Karpas-422 (cell line): Measurements from ENCODE around the gene ERC2. TPM values are rescaled to one million over a fixed set of nuclear protein-coding genes. Genes with fewer than 3 reads are reported as not detected.

ENCODE experiments used
- DNase-seq: peaks from one replicate; pipeline ENCODE4 v3.0.0-alpha.2; 2015
- H2AFZ ChIP-seq: fragments of 200-600 bp; sonication (generic); 2 replicates; pipeline ENCODE4 v1.6.1; 2014; ENCODE audit warnings: antibody characterized with exemption, low read length, mixed read lengths
- H3K27ac ChIP-seq: fragments of 200-600 bp; sonication (generic); 2 replicates; pipeline ENCODE4 v1.5.1; 2014; ENCODE audit warnings: mild to moderate bottlenecking, low read length, moderate library complexity
- H3K27me3 ChIP-seq: fragments of 200-600 bp; sonication (generic); 2 replicates; pipeline ENCODE4 v1.6.1; 2014; ENCODE audit warnings: low read length, mixed read lengths
- H3K36me3 ChIP-seq: fragments of 200-600 bp; sonication (generic); 2 replicates; pipeline ENCODE4 v1.6.1; 2014; ENCODE audit warnings: low read length, mixed read lengths; ENCODE audit not compliant: insufficient read depth
- H3K4me1 ChIP-seq: fragments of 200-600 bp; sonication (generic); 2 replicates; pipeline ENCODE4 v1.6.1; 2014; ENCODE audit warnings: mild to moderate bottlenecking, low read length, mixed read lengths
- H3K4me2 ChIP-seq: fragments of 200-600 bp; sonication (generic); 2 replicates; pipeline ENCODE4 v1.6.1; 2014; ENCODE audit warnings: low read length, low read depth, mild to moderate bottlenecking; ENCODE audit not compliant: poor library complexity, severe bottlenecking
- H3K4me3 ChIP-seq: fragments of 200-600 bp; sonication (generic); 2 replicates; pipeline ENCODE4 v1.5.1; 2014; ENCODE audit warnings: mild to moderate bottlenecking, antibody characterized with exemption, low read length, mixed read lengths
- H3K79me2 ChIP-seq: fragments of 200-600 bp; sonication (generic); 2 replicates; pipeline ENCODE4 v1.6.1; 2014; ENCODE audit warnings: mild to moderate bottlenecking, low read length, mixed read lengths
- H3K9ac ChIP-seq: fragments of 200-600 bp; sonication (generic); 2 replicates; pipeline ENCODE4 v1.6.0; 2014; ENCODE audit warnings: low read length
- H3K9me2 ChIP-seq: fragments of 200-600 bp; sonication (generic), shearing (Covaris generic); replicated peaks from 2 replicates; pipeline ENCODE4 v1.6.0; 2014; ENCODE audit warnings: mild to moderate bottlenecking, low read length, moderate library complexity; ENCODE audit not compliant: insufficient read depth
- H3K9me3 ChIP-seq: fragments of 300-700, 200-600 bp; sonication (generic); 2 replicates; pipeline ENCODE4 v1.6.1; 2014; ENCODE audit warnings: low read length, mixed read lengths
- H4K20me1 ChIP-seq: fragments of 200-600 bp; sonication (generic); 2 replicates; pipeline ENCODE4 v1.6.1; 2014; ENCODE audit warnings: mild to moderate bottlenecking, antibody characterized with exemption, low read length, low read depth; ENCODE audit not compliant: insufficient read depth
- total RNA-seq: library from RNA; depleted of rRNA; stranded (reverse); fragments of >200 nt; shearing (Covaris generic); gene quantifications from 2 replicates; pipeline ENCODE4 v1.2.3, GENCODE V29; 2014; ENCODE audit warnings: low replicate concordance

ERC2 gene
- total RNA-seq, 1 experiment from 2014 or later, result 3.7 TPM

- Histone ChIP-seq H3K4me1 (peaks cover 28% of the 10 kb centered on the region), H3K27me3 (no peaks in the 10 kb centered on the region), H2AFZ (peak overlapping the region; percentile 97), H3K9me3 (no peaks in the 10 kb centered on the region), H3K4me2 (peak overlapping the region; percentile 50), H3K79me2 (no peaks in the 10 kb centered on the region), H3K4me3 (no peak overlapping the region), H3K36me3 (no peaks in the 10 kb centered on the region), H3K27ac (no peak overlapping the region), H3K9me2 (no peaks in the 10 kb centered on the region), H4K20me1 (no peaks in the 10 kb centered on the region), H3K9ac (peak overlapping the region; percentile 18; the same call in 1 of the 2 replicates)
- peak; percentile 58 for DNase-seq
Observed at GRCh38 chr3:55815262-55815661, 653.0 kb downstream of the ERC2 start.

GRCh38 chr3:55813268-55814097 lies 654.8 kb downstream of the ERC2 start:
- H3K4me2 ChIP-seq, result no peak overlapping the region
- H2AFZ ChIP-seq, result no peak overlapping the region
- no peak overlapping the region for H3K9ac ChIP-seq
- H3K27me3 ChIP-seq, result no peaks in the 10 kb centered on the region
- H3K36me3 ChIP-seq, result no peaks in the 10 kb centered on the region
- no peaks in the 10 kb centered on the region for H3K9me3 ChIP-seq
- H3K27ac ChIP-seq, result no peak overlapping the region
- no peaks in the 10 kb centered on the region for H4K20me1 ChIP-seq
- no peaks in the 10 kb centered on the region for H3K9me2 ChIP-seq
- no peak for DNase-seq
- H3K4me1 ChIP-seq, result peaks cover 28% of the 10 kb centered on the region
- no peak overlapping the region for H3K4me3 ChIP-seq
- no peaks in the 10 kb centered on the region for H3K79me2 ChIP-seq

- Histone ChIP-seq H3K27me3 (no peaks in the 10 kb centered on the region), H3K4me3 (no peak overlapping the region), H2AFZ (no peak overlapping the region), H3K9me3 (no peaks in the 10 kb centered on the region), H4K20me1 (no peaks in the 10 kb centered on the region), H3K27ac (no peak overlapping the region), H3K36me3 (no peaks in the 10 kb centered on the region), H3K79me2 (no peaks in the 10 kb centered on the region), H3K4me2 (no peak overlapping the region), H3K4me1 (peaks cover 28% of the 10 kb centered on the region), H3K9ac (no peak overlapping the region), H3K9me2 (no peaks in the 10 kb centered on the region)
- no peak for DNase-seq
Observed at GRCh38 chr3:55812394-55813013, 655.8 kb downstream of the ERC2 start.

- Histone ChIP-seq H3K27ac (no peak overlapping the region), H3K4me3 (no peak overlapping the region), H3K4me1 (no peaks in the 10 kb centered on the region), H3K27me3 (no peaks in the 10 kb centered on the region), H3K9me3 (no peaks in the 10 kb centered on the region), H3K79me2 (no peaks in the 10 kb centered on the region), H2AFZ (no peak overlapping the region), H3K9me2 (no peaks in the 10 kb centered on the region), H3K4me2 (no peak overlapping the region), H4K20me1 (no peaks in the 10 kb centered on the region), H3K9ac (no peak overlapping the region), H3K36me3 (no peaks in the 10 kb centered on the region)
- DNase-seq, result no peak
Observed at GRCh38 chr3:55807210-55807609, 661.1 kb downstream of the ERC2 start.

- Histone ChIP-seq H3K4me3 (no peak overlapping the region), H3K79me2 (no peaks in the 10 kb centered on the region), H3K4me2 (no peak overlapping the region), H3K4me1 (no peaks in the 10 kb centered on the region), H4K20me1 (no peaks in the 10 kb centered on the region), H2AFZ (no peak overlapping the region), H3K36me3 (no peaks in the 10 kb centered on the region), H3K9ac (no peak overlapping the region), H3K27ac (no peak overlapping the region), H3K9me3 (no peaks in the 10 kb centered on the region), H3K27me3 (no peaks in the 10 kb centered on the region), H3K9me2 (no peaks in the 10 kb centered on the region)
- no peak for DNase-seq
Observed at GRCh38 chr3:55805169-55805568, 663.1 kb downstream of the ERC2 start.

- H3K27me3 ChIP-seq, result no peaks in the 10 kb centered on the region
- no peak overlapping the region for H3K4me2 ChIP-seq
- DNase-seq, result no peak
- H3K9me3 ChIP-seq, result no peaks in the 10 kb centered on the region
- H3K9ac ChIP-seq, result no peak overlapping the region
- no peaks in the 10 kb centered on the region for H3K9me2 ChIP-seq
- no peaks in the 10 kb centered on the region for H4K20me1 ChIP-seq
- H2AFZ ChIP-seq, result no peak overlapping the region
- no peaks in the 10 kb centered on the region for H3K4me1 ChIP-seq
- H3K27ac ChIP-seq, result no peak overlapping the region
- no peaks in the 10 kb centered on the region for H3K36me3 ChIP-seq
- no peaks in the 10 kb centered on the region for H3K79me2 ChIP-seq
- no peak overlapping the region for H3K4me3 ChIP-seq
Observed at GRCh38 chr3:55804170-55805095, 663.8 kb downstream of the ERC2 start.

GRCh38 chr3:55802816-55803215 lies 665.5 kb downstream of the ERC2 start:
- no peaks in the 10 kb centered on the region for H3K9me3 ChIP-seq
- no peak overlapping the region for H3K4me2 ChIP-seq
- H4K20me1 ChIP-seq, result no peaks in the 10 kb centered on the region
- no peak overlapping the region for H3K4me3 ChIP-seq
- H3K27me3 ChIP-seq, result no peaks in the 10 kb centered on the region
- H3K9me2 ChIP-seq, result no peaks in the 10 kb centered on the region
- H3K9ac ChIP-seq, result no peak overlapping the region
- H3K4me1 ChIP-seq, result no peaks in the 10 kb centered on the region
- no peak overlapping the region for H3K27ac ChIP-seq
- no peaks in the 10 kb centered on the region for H3K79me2 ChIP-seq
- H3K36me3 ChIP-seq, result no peaks in the 10 kb centered on the region
- DNase-seq, result no peak
- no peak overlapping the region for H2AFZ ChIP-seq

GRCh38 chr3:55801676-55802075 lies 666.6 kb downstream of the ERC2 start:
- H2AFZ ChIP-seq, result no peak overlapping the region
- H3K4me1 ChIP-seq, result no peaks in the 10 kb centered on the region
- H3K9ac ChIP-seq, result no peak overlapping the region
- H3K9me3 ChIP-seq, result no peaks in the 10 kb centered on the region
- no peaks in the 10 kb centered on the region for H3K79me2 ChIP-seq
- DNase-seq, result no peak
- H4K20me1 ChIP-seq, result no peaks in the 10 kb centered on the region
- H3K27me3 ChIP-seq, result no peaks in the 10 kb centered on the region
- H3K36me3 ChIP-seq, result no peaks in the 10 kb centered on the region
- H3K4me3 ChIP-seq, result no peak overlapping the region
- no peaks in the 10 kb centered on the region for H3K9me2 ChIP-seq
- H3K27ac ChIP-seq, result no peak overlapping the region
- no peak overlapping the region for H3K4me2 ChIP-seq
